ENCODE data around the gene LSM11. TPM values are rescaled to one million over a fixed set of nuclear protein-coding genes. Genes with fewer than 3 reads are reported as not detected.
A peak's percentile ranks its signal among the peaks of the same experiment; 100 is the strongest.

LSM11 gene
- total RNA-seq, 1 donor from 2014 or later: 1.3 TPM

- no peak for DNase-seq (ENCODE audit: low spot score in 2 of 2)
- peaks cover 0 to 3% of the 10 kb centered on the region in 2 donors for H3K4me1 ChIP-seq
- TF ChIP-seq CTCF (IDR thresholded peaks at IDR 0.05): no peak
- H3K36me3 ChIP-seq: no peaks in the 10 kb centered on the region
- no peak overlapping the region for H3K4me3 ChIP-seq
- no peaks in the 10 kb centered on the region for H3K9me3 ChIP-seq
- H3K27me3 ChIP-seq: no peaks in the 10 kb centered on the region
- H3K27ac ChIP-seq: no peak overlapping the region
- intact Hi-C loops (cut with DNase I): no loop called here
Measured at GRCh38 chr5:157710431-157710830, 33.1 kb upstream of the LSM11 start.

GRCh38 chr5:157710882-157711281 is 32.6 kb upstream of the LSM11 start:
- no peaks in the 10 kb centered on the region for H3K36me3 ChIP-seq
- intact Hi-C loops (cut with DNase I): no loop called here
- no peak for DNase-seq (ENCODE audit: low spot score in 2 of 2)
- no peaks in the 10 kb centered on the region for H3K27me3 ChIP-seq
- no peak overlapping the region for H3K4me3 ChIP-seq
- H3K4me1 ChIP-seq: peaks cover 0 to 3% of the 10 kb centered on the region in 2 donors
- no peaks in the 10 kb centered on the region for H3K9me3 ChIP-seq
- H3K27ac ChIP-seq: no peak overlapping the region
- TF ChIP-seq CTCF (IDR thresholded peaks at IDR 0.05): no peak

GRCh38 chr5:157713830-157714595 is 29.5 kb upstream of the LSM11 start:
- H3K27ac ChIP-seq: no peak overlapping the region
- TF ChIP-seq CTCF (IDR thresholded peaks at IDR 0.05): no peak
- intact Hi-C loops (cut with DNase I): no loop called here
- no peaks in the 10 kb centered on the region for H3K36me3 ChIP-seq
- peaks cover 0 to 7% of the 10 kb centered on the region in 2 donors for H3K4me1 ChIP-seq
- H3K4me3 ChIP-seq: no peak overlapping the region
- DNase-seq (ENCODE audit: low spot score in 2 of 2): no peak
- no peaks in the 10 kb centered on the region for H3K27me3 ChIP-seq
- H3K9me3 ChIP-seq: no peaks in the 10 kb centered on the region

- intact Hi-C loops (cut with DNase I): no loop called here
- H3K4me1 ChIP-seq: peaks cover 0 to 7% of the 10 kb centered on the region in 2 donors
- DNase-seq (ENCODE audit: low spot score in 2 of 2): no peak
- no peak for TF ChIP-seq CTCF (IDR thresholded peaks at IDR 0.05)
- H3K4me3 ChIP-seq: no peak overlapping the region
- no peaks in the 10 kb centered on the region for H3K9me3 ChIP-seq
- H3K27me3 ChIP-seq: no peaks in the 10 kb centered on the region
- H3K27ac ChIP-seq: no peak overlapping the region
- no peaks in the 10 kb centered on the region for H3K36me3 ChIP-seq
Measured at GRCh38 chr5:157714596-157714864, 29.0 kb upstream of the LSM11 start.

GRCh38 chr5:157718519-157718918 is 25.0 kb upstream of the LSM11 start:
- H3K4me1 ChIP-seq: peaks cover 0 to 5% of the 10 kb centered on the region in 2 donors
- TF ChIP-seq CTCF (IDR thresholded peaks at IDR 0.05): peak; percentile 55 to 64 (median 61)
- H3K27me3 ChIP-seq: no peaks in the 10 kb centered on the region
- H3K4me3 ChIP-seq: peak overlapping the region in 1 of 2 donors; percentile 1
- DNase-seq (ENCODE audit: low spot score in 2 of 2): no peak
- H3K9me3 ChIP-seq: no peaks in the 10 kb centered on the region
- H3K36me3 ChIP-seq: no peaks in the 10 kb centered on the region
- no peak overlapping the region for H3K27ac ChIP-seq
- intact Hi-C loops (cut with DNase I): loop anchor here (1.0 to 2.0 kb wide), 4 partner anchors 242 to 390 kb away; no protein-coding TSS in a partner anchor
